GM12878 (cell line): ENCODE measurements around the gene GTF3C1. TPM values are rescaled to one million over a fixed set of nuclear protein-coding genes. Genes with fewer than 3 reads are reported as not detected.

Source experiments
- ATAC-seq: fragments of 200-7000 bp; cut with Tn5 transposase; 3 replicates; pipeline ENCODE4 v1.9.1; 2020; ENCODE audit warnings: mild to moderate bottlenecking, moderate library complexity
- BruUV-seq: library from RNA; stranded (reverse); fragments of 400-500 nt; replicated peaks from 2 replicates; lab custom pipeline; 2021; lab: Mats Ljungman, UMichigan
- CTCF ChIA-PET: fragments of 300-600 bp; sonication (Branson Sonifier 250); formaldehyde crosslinking; extraction: SDS; loops from one replicate; lab custom pipeline; 2021; ENCODE audit warnings: inconsistent platforms; lab: Yijun Ruan, JAX
- POLR2A ChIA-PET: fragments of 350-600 bp; formaldehyde crosslinking; extraction: SDS; loops from one replicate; lab custom pipeline; 2021; ENCODE audit warnings: inconsistent platforms; lab: Charles Lee
- RAD21 ChIA-PET: fragments of 300-600 bp; sonication (Branson Sonifier 250); formaldehyde crosslinking; loops from one replicate; lab custom pipeline; 2023; ENCODE audit warnings: antibody characterized with exemption; ENCODE audit not compliant: unreplicated experiment; lab: Charles Lee
- SMC1A ChIA-PET: fragments of 300-600 bp; sonication (Branson Sonifier 250); formaldehyde crosslinking; loops from one replicate; lab custom pipeline; 2023; ENCODE audit not compliant: unreplicated experiment, uncharacterized antibody; lab: Charles Lee
- DNase-seq: peaks from one replicate; pipeline ENCODE4 v3.0.0-alpha.2; 2011; ENCODE audit warnings: low read depth, low spot score
- FAIRE-seq: peaks from 3 replicates; lab custom pipeline; 2011; peaks lifted over from hg19 to GRCh38; lab: Jason Lieb, UNC
- H2AFZ ChIP-seq: 2 replicates; pipeline ENCODE4 v1.6.0; 2011; ENCODE audit warnings: low read depth, low read length, control low read depth; ENCODE audit not compliant: control insufficient read depth
- H3K27ac ChIP-seq: 2 replicates; pipeline ENCODE4 v1.5.1; 2011; ENCODE audit warnings: control low read depth; ENCODE audit not compliant: control insufficient read depth, insufficient read depth
- H3K27me3 ChIP-seq, 2 experiments: replicated peaks in 1 of 2; 2 replicates each; pipeline versions ENCODE4 v1.6.0 to v1.6.1; 2011; ENCODE audit warnings: low read length in 1 of 2; ENCODE audit not compliant: control insufficient read depth in 2 of 2, insufficient read depth in 2 of 2
- H3K36me3 ChIP-seq, 2 experiments: 2 replicates each; pipeline ENCODE4 v1.5.1; 2011; ENCODE audit warnings: low read length in 1 of 2; ENCODE audit not compliant: control insufficient read depth in 2 of 2, insufficient read depth in 2 of 2
- H3K4me1 ChIP-seq: 2 replicates; pipeline ENCODE4 v1.6.1; 2011; ENCODE audit warnings: mild to moderate bottlenecking, low read length, moderate library complexity, mixed read lengths; ENCODE audit not compliant: control insufficient read depth, insufficient read depth
- H3K4me2 ChIP-seq: 2 replicates; pipeline ENCODE4 v1.6.0; 2011; ENCODE audit warnings: control low read depth; ENCODE audit not compliant: control insufficient read depth, insufficient read depth
- H3K4me3 ChIP-seq: fragments of 200-600 bp; sonication (generic); 2 replicates; pipeline ENCODE4 v1.5.1; 2016
- H3K79me2 ChIP-seq: 2 replicates; pipeline ENCODE4 v1.6.0; 2011; ENCODE audit warnings: low read length; ENCODE audit not compliant: control insufficient read depth, insufficient read depth
- H3K9ac ChIP-seq: 2 replicates; pipeline ENCODE4 v1.8.0; 2011; ENCODE audit warnings: low read length, control low read depth, mixed read lengths; ENCODE audit not compliant: control insufficient read depth, insufficient read depth
- H3K9me3 ChIP-seq: replicated peaks from 3 replicates; pipeline ENCODE4 v1.5.1; 2011; ENCODE audit warnings: mild to moderate bottlenecking, low read length; ENCODE audit not compliant: control insufficient read depth, insufficient read depth
- H4K20me1 ChIP-seq: 2 replicates; pipeline ENCODE4 v1.6.0; 2011; ENCODE audit not compliant: control insufficient read depth, insufficient read depth
- BCLAF1 ChIP-seq: fragments of 450-650 bp; IDR thresholded peaks from 2 replicates; pipeline ENCODE4 v1.6.1; 2017; ENCODE audit warnings: antibody characterized with exemption, mild to moderate bottlenecking, moderate library complexity
- CHD2 ChIP-seq: IDR thresholded peaks from 2 replicates; pipeline ENCODE4 v1.6.1; 2011; ENCODE audit warnings: low read depth, low read length, improper control_type of control experiment, borderline replicate concordance
- EGR1 ChIP-seq, 2 experiments: IDR thresholded peaks; 1 replicate in 1 of 2; 2 replicates in 1 of 2; pipeline ENCODE4 v1.6.1; 2011 to 2012; ENCODE audit warnings: low read depth in 2 of 2, low read length in 2 of 2, borderline replicate concordance in 1 of 2, mild to moderate bottlenecking in 1 of 2, moderate library complexity in 1 of 2
- FOXK2 ChIP-seq: fragments of 450-650 bp; IDR thresholded peaks from 2 replicates; pipeline ENCODE4 v1.6.1; 2017; ENCODE audit warnings: mild to moderate bottlenecking, moderate library complexity
- KAT2A ChIP-seq: conservative IDR thresholded peaks from 2 replicates; pipeline ENCODE4 v1.6.1; 2011; ENCODE audit warnings: low read depth, low read length; ENCODE audit not compliant: control insufficient read depth
- MYC ChIP-seq: IDR thresholded peaks from 2 replicates; pipeline ENCODE4 v1.6.1; 2011; ENCODE audit warnings: mild to moderate bottlenecking, low read length, moderate library complexity, inconsistent platforms; ENCODE audit not compliant: insufficient read depth, insufficient replicate concordance, insufficient read length, severe bottlenecking
- NFYA ChIP-seq: IDR thresholded peaks from 2 replicates; pipeline ENCODE4 v1.6.1; 2011; ENCODE audit warnings: low read depth, mild to moderate bottlenecking, low read length, improper control_type of control experiment, borderline replicate concordance
- PML ChIP-seq: IDR thresholded peaks from 2 replicates; pipeline ENCODE4 v1.6.1; 2012; ENCODE audit warnings: low read length, inconsistent platforms
- RAD51 ChIP-seq: fragments of 450-650 bp; IDR thresholded peaks from 2 replicates; pipeline ENCODE4 v1.6.1; 2016; ENCODE audit warnings: moderate library complexity, mild to moderate bottlenecking, inconsistent platforms
- RBBP5 ChIP-seq: fragments of 200-600 bp; sonication (generic); conservative IDR thresholded peaks from 2 replicates; pipeline ENCODE4 v1.6.1; 2016
- SRF ChIP-seq, 2 experiments: IDR thresholded peaks; 2 replicates each; pipeline ENCODE4 v1.6.1; 2011; ENCODE audit warnings: low read depth in 2 of 2, low read length in 2 of 2, mild to moderate bottlenecking in 1 of 2, moderate library complexity in 1 of 2
- USF1 ChIP-seq: IDR thresholded peaks from 2 replicates; pipeline ENCODE4 v1.6.1; 2011; ENCODE audit warnings: borderline replicate concordance, low read depth, mild to moderate bottlenecking, moderate library complexity, mixed read lengths, low read length; ENCODE audit not compliant: insufficient read depth; ENCODE audit errors: extremely low read length
- YY1 ChIP-seq: IDR thresholded peaks from 2 replicates; pipeline ENCODE4 v1.6.1; 2011; ENCODE audit warnings: low read depth, mild to moderate bottlenecking, low read length
- ZBTB11 ChIP-seq: fragments of 450-650 bp; formaldehyde crosslinking; IDR thresholded peaks from 2 replicates; pipeline ENCODE4 v1.5.0; 2022; ENCODE audit warnings: mild to moderate bottlenecking, missing genetic modification characterization
- WGBS: methylation state at CpG from one replicate; pipeline ENCODE4 v1.1.6; 2016; ENCODE audit warnings: low lambda C conversion rate; ENCODE audit not compliant: insufficient replicate concordance, insufficient coverage; ENCODE audit errors: missing lambda C conversion rate; 5-methylcytosine and 5-hydroxymethylcytosine counted together
- in situ Hi-C: fragments of 300-500 bp; cut with MboI; formaldehyde crosslinking; loops from 9 replicates; pipeline ENCODE4 v1.14.3; 2018; ENCODE audit warnings: mixed read lengths
- intact Hi-C: fragments of 100-400 bp; cut with micrococcal nuclease; formaldehyde crosslinking; loops from one replicate; pipeline ENCODE4 v1.14.2; 2022; ENCODE audit not compliant: unreplicated experiment
- polyA plus RNA-seq, 11 experiments: library from polyadenylated mRNA; depleted of rRNA in 4 of 11; unstranded in 6 of 11; stranded (reverse) in 5 of 11; fragments of >200 nt; fragmentation: Nextera tagmentation in 4 of 11; fragmentation: Illumina TruSeq in 1 of 11; extraction: Ambion mirVana in 4 of 11; extraction: Trizol in 1 of 11; gene quantifications; 1 replicate in 1 of 11; 2 replicates in 10 of 11; pipeline versions ENCODE4 v1.2.1 to v1.2.3, GENCODE V29; 2011 to 2016; ENCODE audit warnings: inconsistent platforms in 2 of 11, missing spikeins in 2 of 11, low read depth in 1 of 11
- total RNA-seq, 4 experiments: library from RNA; depleted of rRNA in 3 of 4; stranded (reverse); fragments of >200 nt in 3 of 4; fragmentation: Illumina TruSeq in 1 of 4; extraction: Trizol in 1 of 4; gene quantifications; 2 replicates each; pipeline versions ENCODE4 v1.2.1 to v1.2.3, GENCODE V29; 2013 to 2021

Gene GTF3C1
- total and polyA plus RNA-seq, 10 of the 15 experiments (the other 5 are each of a cell fraction or from before 2014, with no cell fraction given): 0.98 to 60.9 (median 34.3) TPM

- TF ChIP-seq BCLAF1 (no peak), SRF (IDR thresholded peaks at IDR 0.05; ENCODE audit: low read depth in 2 of 2, low read length in 2 of 2) (no peak), YY1 (no peak)
Observed at GRCh38 chr16:27417047-27417671, 132.6 kb downstream of the GTF3C1 start (continued).

- intact Hi-C loops: no loop called here
- no peak for FAIRE-seq
- TF ChIP-seq CHD2 (no peak), FOXK2 (no peak), EGR1 (IDR thresholded peaks at IDR 0.05; ENCODE audit: borderline replicate concordance in 1 of 2, low read depth in 2 of 2, low read length in 2 of 2) (no peak), MYC (no peak), ZBTB11 (CRISPR knock-in tag) (no peak), USF1 (no peak), RAD51 (no peak), RBBP5 (no peak), KAT2A (no peak), NFYA (no peak), PML (no peak)
Observed at GRCh38 chr16:27414788-27415431, 134.8 kb downstream of the GTF3C1 start.

More at GRCh38 chr16:27414788-27415431, 134.8 kb downstream of the GTF3C1 start:
- Histone ChIP-seq H4K20me1 (no peaks in the 10 kb centered on the region), H3K27me3 (no peaks in the 10 kb centered on the region), H3K9ac (no peak overlapping the region), H2AFZ (no peak overlapping the region), H3K79me2 (peaks cover 81% of the 10 kb centered on the region), H3K36me3 (peaks cover 13 to 38% of the 10 kb centered on the region in 2 experiments), H3K4me2 (no peak overlapping the region), H3K4me3 (0 out of 2 replicates have a peak overlapping the region, but pooled peaks have one; percentile 1), H3K4me1 (no peaks in the 10 kb centered on the region), H3K27ac (no peak overlapping the region), H3K9me3 (peaks cover 33% of the 10 kb centered on the region)
- SMC1A ChIA-PET: interaction anchor here (1.1 kb wide), 1 partner anchor 11 kb away, joined by 5 read pairs; no protein-coding TSS in a partner anchor
- WGBS: 89% methylated on average over 6 of the region's 6 CpGs
- RAD21 ChIA-PET: no interaction called here
- BruUV-seq: no TSS peak
- ATAC-seq (no peak), DNase-seq (no peak)
- in situ Hi-C loops: no loop called here
- POLR2A ChIA-PET: interaction anchor here (0.8 kb wide), 1 partner anchor 14 kb away, joined by 5 read pairs; no protein-coding TSS in a partner anchor
- CTCF ChIA-PET: interaction anchor here (1.2 kb wide), 1 partner anchor 11 kb away, joined by 3 read pairs; no protein-coding TSS in a partner anchor
